ENCODE results near the gene GRID1. TPM values are rescaled to one million over a fixed set of nuclear protein-coding genes. Genes with fewer than 3 reads are reported as not detected.

GRID1 gene
- polyA plus RNA-seq, 4 donors, result 0.27 to 1.1 (median 0.40) TPM; not detected in 1

- Histone ChIP-seq H3K27ac (ENCODE audit: low read depth in 1 of 3, low read length in 2 of 3) (no peak overlapping the region), H3K4me3 (ENCODE audit: low read depth in 1 of 3, low read length in 3 of 3) (no peak overlapping the region), H3K9me3 (ENCODE audit: control insufficient read depth in 2 of 2, insufficient read depth in 1 of 2, low read depth in 1 of 2, low read length in 1 of 2) (peaks cover 0 to 3% of the 10 kb centered on the region in 2 donors), H3K36me3 (ENCODE audit: control insufficient read depth in 3 of 3, insufficient read depth in 2 of 3, low read depth in 1 of 3, low read length in 3 of 3) (no peaks in the 10 kb centered on the region), H3K4me1 (ENCODE audit: control insufficient read depth in 3 of 3, insufficient read depth in 2 of 3, low read depth in 1 of 3, low read length in 2 of 3) (no peaks in the 10 kb centered on the region), H3K27me3 (ENCODE audit: control insufficient read depth in 3 of 3, insufficient read depth in 3 of 3, low read length in 3 of 3) (no peaks in the 10 kb centered on the region)
- no peak for FAIRE-seq
- 71 to 77% (median 73%) methylated on average over 2 of the region's 2 CpGs for WGBS, 3 donors
- no peak for DNase-seq
Observed at GRCh38 chr10:86027346-86027745, 339.2 kb downstream of the GRID1 start.

DNA sequence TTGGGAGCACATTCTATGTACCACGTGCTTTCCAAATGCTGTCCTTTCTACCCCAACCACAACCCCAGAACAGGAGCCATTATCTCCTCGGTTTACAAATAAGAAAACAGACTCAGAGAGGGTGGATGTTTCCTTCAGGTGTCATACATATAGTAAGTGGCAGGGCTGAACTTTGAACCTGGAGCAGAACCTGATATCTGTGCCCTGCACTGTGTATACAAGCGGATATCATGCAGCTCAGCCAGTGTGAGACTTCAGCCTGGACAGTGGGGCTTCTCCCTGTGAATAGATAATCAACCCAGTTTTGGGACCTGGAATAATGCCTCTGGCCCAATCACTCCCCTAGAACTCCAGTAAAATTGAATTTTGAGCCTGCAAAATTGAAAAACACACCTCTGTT is 341.1 kb downstream of the GRID1 start:
- DNase-seq (peak in 1 of 2 donors; percentile 2), FAIRE-seq (no peak)
- 37 to 69% (median 49%) methylated on average over 3 of the region's 3 CpGs for WGBS, 3 donors
- no peak overlapping the region for H3K4me3 ChIP-seq (ENCODE audit: low read depth in 1 of 3, low read length in 3 of 3)
- H3K27ac ChIP-seq (ENCODE audit: low read depth in 1 of 3, low read length in 2 of 3), result no peak overlapping the region
- no peaks in the 10 kb centered on the region for H3K4me1 ChIP-seq (ENCODE audit: control insufficient read depth in 3 of 3, insufficient read depth in 2 of 3, low read depth in 1 of 3, low read length in 2 of 3)
- H3K36me3 ChIP-seq (ENCODE audit: control insufficient read depth in 3 of 3, insufficient read depth in 2 of 3, low read depth in 1 of 3, low read length in 3 of 3), result no peaks in the 10 kb centered on the region
- H3K27me3 ChIP-seq (ENCODE audit: control insufficient read depth in 3 of 3, insufficient read depth in 3 of 3, low read length in 3 of 3), result no peaks in the 10 kb centered on the region
- no peaks in the 10 kb centered on the region for H3K9me3 ChIP-seq (ENCODE audit: control insufficient read depth in 2 of 2, insufficient read depth in 1 of 2, low read depth in 1 of 2, low read length in 1 of 2)

DNA sequence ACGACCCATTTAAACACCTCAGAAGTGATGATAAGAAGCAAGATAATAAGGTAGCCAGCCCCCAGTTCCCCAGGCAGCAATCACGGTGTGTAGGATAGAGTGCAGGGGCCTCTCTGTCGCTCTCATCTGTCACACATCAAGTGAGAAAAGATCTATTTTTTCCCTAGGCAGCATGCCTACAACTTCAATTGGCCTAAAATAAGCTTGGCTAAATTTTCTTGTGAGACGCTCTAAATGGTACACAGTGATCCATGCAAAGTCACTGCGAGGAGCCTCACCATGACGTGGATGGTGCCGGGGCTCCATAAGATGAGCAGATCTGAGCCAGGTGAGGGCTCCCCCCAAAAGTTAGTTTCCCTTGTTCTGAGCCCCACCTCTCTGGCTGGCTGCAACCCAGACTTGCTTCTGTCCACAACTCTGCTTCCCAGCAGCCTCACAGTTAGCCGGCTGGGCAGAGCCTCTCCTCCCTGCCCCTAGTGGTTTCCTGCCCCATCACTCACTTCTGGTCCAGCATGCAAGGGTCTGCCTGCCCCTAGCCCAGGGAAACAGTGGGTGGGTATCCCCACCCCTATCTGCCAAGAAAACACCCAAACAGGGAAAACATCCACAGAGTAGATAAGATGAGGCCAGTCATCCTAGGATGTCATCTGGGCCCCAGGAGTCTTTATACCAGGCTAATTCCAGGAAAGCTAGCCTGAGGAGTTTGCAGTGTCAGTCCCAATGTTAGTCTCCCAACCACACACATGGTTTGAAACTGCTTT is 342.1 kb downstream of the GRID1 start:
- WGBS, 3 donors, result 60 to 73% (median 69%) methylated on average over 8 of the region's 8 CpGs
- no peak for FAIRE-seq
- Histone ChIP-seq H3K27ac (ENCODE audit: low read depth in 1 of 3, low read length in 2 of 3) (no peak overlapping the region), H3K4me3 (ENCODE audit: low read depth in 1 of 3, low read length in 3 of 3) (no peak overlapping the region), H3K27me3 (ENCODE audit: control insufficient read depth in 3 of 3, insufficient read depth in 3 of 3, low read length in 3 of 3) (no peaks in the 10 kb centered on the region), H3K36me3 (ENCODE audit: control insufficient read depth in 3 of 3, insufficient read depth in 2 of 3, low read depth in 1 of 3, low read length in 3 of 3) (no peaks in the 10 kb centered on the region), H3K9me3 (ENCODE audit: control insufficient read depth in 2 of 2, insufficient read depth in 1 of 2, low read depth in 1 of 2, low read length in 1 of 2) (no peaks in the 10 kb centered on the region), H3K4me1 (ENCODE audit: control insufficient read depth in 3 of 3, insufficient read depth in 2 of 3, low read depth in 1 of 3, low read length in 2 of 3) (no peaks in the 10 kb centered on the region)
- no peak for DNase-seq

- Histone ChIP-seq H3K9me3 (ENCODE audit: control insufficient read depth in 2 of 2, insufficient read depth in 1 of 2, low read depth in 1 of 2, low read length in 1 of 2) (no peaks in the 10 kb centered on the region), H3K27ac (ENCODE audit: low read depth in 1 of 3, low read length in 2 of 3) (no peak overlapping the region), H3K4me3 (ENCODE audit: low read depth in 1 of 3, low read length in 3 of 3) (no peak overlapping the region), H3K4me1 (ENCODE audit: control insufficient read depth in 3 of 3, insufficient read depth in 2 of 3, low read depth in 1 of 3, low read length in 2 of 3) (no peaks in the 10 kb centered on the region), H3K36me3 (ENCODE audit: control insufficient read depth in 3 of 3, insufficient read depth in 2 of 3, low read depth in 1 of 3, low read length in 3 of 3) (no peaks in the 10 kb centered on the region), H3K27me3 (ENCODE audit: control insufficient read depth in 3 of 3, insufficient read depth in 3 of 3, low read length in 3 of 3) (no peaks in the 10 kb centered on the region)
- 58 to 66% (median 59%) methylated on average over 4 of the region's 4 CpGs for WGBS, 3 donors
- DNase-seq, result no peak
- no peak for FAIRE-seq
Observed at GRCh38 chr10:86023931-86024280, 342.7 kb downstream of the GRID1 start.

DNA sequence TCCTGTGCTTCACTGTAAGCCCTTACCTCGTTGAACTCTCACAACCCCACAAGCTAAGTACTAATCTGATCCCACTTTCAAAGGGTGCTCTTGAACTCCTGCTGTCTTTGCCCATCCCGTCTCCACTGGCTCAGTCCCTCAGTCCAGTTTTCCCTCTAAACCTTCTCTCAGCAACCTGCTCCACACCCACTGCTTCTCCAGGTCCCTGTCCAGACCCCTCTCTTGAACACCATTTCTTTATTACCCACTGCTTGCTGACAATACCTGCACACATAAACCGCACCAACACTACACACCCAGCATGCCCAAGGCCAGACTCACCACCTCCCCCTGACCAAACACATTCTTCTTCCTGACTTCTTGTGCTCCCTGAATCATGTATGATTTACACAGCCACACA is 343.3 kb downstream of the GRID1 start:
- no peaks in the 10 kb centered on the region for H3K4me1 ChIP-seq (ENCODE audit: control insufficient read depth in 3 of 3, insufficient read depth in 2 of 3, low read depth in 1 of 3, low read length in 2 of 3)
- no peaks in the 10 kb centered on the region for H3K9me3 ChIP-seq (ENCODE audit: control insufficient read depth in 2 of 2, insufficient read depth in 1 of 2, low read depth in 1 of 2, low read length in 1 of 2)
- 69 to 88% (median 79%) methylated on average over 3 of the region's 3 CpGs for WGBS, 3 donors
- H3K27ac ChIP-seq (ENCODE audit: low read depth in 1 of 3, low read length in 2 of 3), result no peak overlapping the region
- FAIRE-seq, result no peak
- no peaks in the 10 kb centered on the region for H3K36me3 ChIP-seq (ENCODE audit: control insufficient read depth in 3 of 3, insufficient read depth in 2 of 3, low read depth in 1 of 3, low read length in 3 of 3)
- DNase-seq, result no peak
- no peak overlapping the region for H3K4me3 ChIP-seq (ENCODE audit: low read depth in 1 of 3, low read length in 3 of 3)
- H3K27me3 ChIP-seq (ENCODE audit: control insufficient read depth in 3 of 3, insufficient read depth in 3 of 3, low read length in 3 of 3), result no peaks in the 10 kb centered on the region

GRCh38 chr10:86022906-86023305 is 343.7 kb downstream of the GRID1 start:
- no peak overlapping the region for H3K4me3 ChIP-seq (ENCODE audit: low read depth in 1 of 3, low read length in 3 of 3)

GRCh38 chr10:86020134-86020533 is 346.5 kb downstream of the GRID1 start:
- no peak overlapping the region for H3K4me3 ChIP-seq (ENCODE audit: low read depth in 1 of 3, low read length in 3 of 3)
- no peaks in the 10 kb centered on the region for H3K36me3 ChIP-seq (ENCODE audit: control insufficient read depth in 3 of 3, insufficient read depth in 2 of 3, low read depth in 1 of 3, low read length in 3 of 3)
- DNase-seq (no peak), FAIRE-seq (no peak)
- H3K27ac ChIP-seq (ENCODE audit: low read depth in 1 of 3, low read length in 2 of 3), result no peak overlapping the region
- H3K27me3 ChIP-seq (ENCODE audit: control insufficient read depth in 3 of 3, insufficient read depth in 3 of 3, low read length in 3 of 3), result no peaks in the 10 kb centered on the region
- no peaks in the 10 kb centered on the region for H3K4me1 ChIP-seq (ENCODE audit: control insufficient read depth in 3 of 3, insufficient read depth in 2 of 3, low read depth in 1 of 3, low read length in 2 of 3)
- H3K9me3 ChIP-seq (ENCODE audit: control insufficient read depth in 2 of 2, insufficient read depth in 1 of 2, low read depth in 1 of 2, low read length in 1 of 2), result no peaks in the 10 kb centered on the region
- WGBS, 3 donors, result 74 to 81% (median 79%) methylated on average over 5 of the region's 5 CpGs

More at GRCh38 chr10:86022906-86023305, 343.7 kb downstream of the GRID1 start:
- H3K36me3 ChIP-seq (ENCODE audit: control insufficient read depth in 3 of 3, insufficient read depth in 2 of 3, low read depth in 1 of 3, low read length in 3 of 3), result no peaks in the 10 kb centered on the region
- H3K9me3 ChIP-seq (ENCODE audit: control insufficient read depth in 2 of 2, insufficient read depth in 1 of 2, low read depth in 1 of 2, low read length in 1 of 2), result no peaks in the 10 kb centered on the region
- 90 to 96% (median 94%) methylated on average over 4 of the region's 4 CpGs for WGBS, 3 donors
- H3K27me3 ChIP-seq (ENCODE audit: control insufficient read depth in 3 of 3, insufficient read depth in 3 of 3, low read length in 3 of 3), result no peaks in the 10 kb centered on the region
- no peak for FAIRE-seq
- no peak overlapping the region for H3K27ac ChIP-seq (ENCODE audit: low read depth in 1 of 3, low read length in 2 of 3)
- DNase-seq, result no peak
- H3K4me1 ChIP-seq (ENCODE audit: control insufficient read depth in 3 of 3, insufficient read depth in 2 of 3, low read depth in 1 of 3, low read length in 2 of 3), result no peaks in the 10 kb centered on the region

- DNase-seq, result no peak
- WGBS, 3 donors, result 74 to 88% (median 83%) methylated on average over 4 of the region's 4 CpGs
- Histone ChIP-seq H3K9me3 (ENCODE audit: control insufficient read depth in 2 of 2, insufficient read depth in 1 of 2, low read depth in 1 of 2, low read length in 1 of 2) (no peaks in the 10 kb centered on the region), H3K36me3 (ENCODE audit: control insufficient read depth in 3 of 3, insufficient read depth in 2 of 3, low read depth in 1 of 3, low read length in 3 of 3) (no peaks in the 10 kb centered on the region), H3K4me1 (ENCODE audit: control insufficient read depth in 3 of 3, insufficient read depth in 2 of 3, low read depth in 1 of 3, low read length in 2 of 3) (no peaks in the 10 kb centered on the region), H3K4me3 (ENCODE audit: low read depth in 1 of 3, low read length in 3 of 3) (no peak overlapping the region), H3K27ac (ENCODE audit: low read depth in 1 of 3, low read length in 2 of 3) (no peak overlapping the region), H3K27me3 (ENCODE audit: control insufficient read depth in 3 of 3, insufficient read depth in 3 of 3, low read length in 3 of 3) (no peaks in the 10 kb centered on the region)
- FAIRE-seq, result no peak
Observed at GRCh38 chr10:86019141-86019540, 347.5 kb downstream of the GRID1 start.

DNA sequence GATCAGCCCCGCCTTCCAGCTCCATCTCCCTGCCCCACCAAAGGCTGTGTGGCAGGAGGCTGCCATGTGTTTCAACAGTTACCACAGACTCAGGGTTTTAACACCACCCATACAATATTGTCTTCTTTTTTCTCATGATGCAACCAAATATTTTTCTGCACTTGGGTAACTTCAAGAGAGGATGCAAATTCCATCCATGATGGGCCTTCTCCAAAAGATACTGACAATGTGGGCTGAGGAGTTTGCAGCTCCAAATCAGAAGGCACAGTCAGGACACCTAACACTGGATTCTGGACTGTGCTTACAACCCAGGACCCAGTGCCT is 347.9 kb downstream of the GRID1 start:
- Histone ChIP-seq H3K27me3 (ENCODE audit: control insufficient read depth in 3 of 3, insufficient read depth in 3 of 3, low read length in 3 of 3) (no peaks in the 10 kb centered on the region), H3K4me1 (ENCODE audit: control insufficient read depth in 3 of 3, insufficient read depth in 2 of 3, low read depth in 1 of 3, low read length in 2 of 3) (no peaks in the 10 kb centered on the region), H3K36me3 (ENCODE audit: control insufficient read depth in 3 of 3, insufficient read depth in 2 of 3, low read depth in 1 of 3, low read length in 3 of 3) (no peaks in the 10 kb centered on the region), H3K27ac (ENCODE audit: low read depth in 1 of 3, low read length in 2 of 3) (no peak overlapping the region), H3K4me3 (ENCODE audit: low read depth in 1 of 3, low read length in 3 of 3) (no peak overlapping the region), H3K9me3 (ENCODE audit: control insufficient read depth in 2 of 2, insufficient read depth in 1 of 2, low read depth in 1 of 2, low read length in 1 of 2) (no peaks in the 10 kb centered on the region)
- FAIRE-seq (no peak), DNase-seq (no peak)
- 71 to 96% (median 82%) methylated on average over 1 of the region's 1 CpG for WGBS, 3 donors
